NCI-H2171 (cell line): ENCODE results near the gene KRTAP19-4.
"Not testable (repeated sequence)": the region's sequence is repeated elsewhere in the genome, so short reads cannot be mapped to it uniquely, and the experiment has no call there.

ENCODE experiments used
- DNase-seq: peaks from one replicate; lab custom pipeline; 2025; lab: John Stamatoyannopoulos, UW

The KRTAP19-4 gene, protein sequence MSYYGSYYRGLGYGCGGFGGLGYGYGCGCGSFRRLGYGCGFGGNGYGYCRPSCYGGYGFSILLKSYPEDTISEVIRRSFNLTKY

DNA sequence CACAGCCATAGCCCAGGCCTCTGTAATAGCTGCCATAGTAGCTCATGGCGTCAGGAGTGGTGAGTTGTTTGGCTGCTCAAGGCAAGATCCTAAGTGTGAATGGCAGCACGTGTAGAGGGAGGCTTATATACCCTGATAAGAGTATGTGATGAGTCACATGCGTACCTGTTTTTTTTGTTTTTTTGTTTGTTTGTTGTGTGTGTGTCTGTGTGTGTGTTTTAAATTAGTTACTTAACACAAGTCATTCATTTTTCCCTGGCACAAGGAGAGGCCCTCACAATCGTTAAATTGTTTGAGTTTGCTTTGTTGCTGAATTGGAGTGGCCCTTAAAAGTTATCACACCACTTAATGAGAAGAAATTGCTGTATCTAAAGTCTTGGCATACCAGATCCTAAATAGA lies at the start of gene KRTAP19-4:
Gene KRTAP19-4, minus strand, starts transcription at position 101 of the 400 bp plus-strand sequence. Its CDS starts 55 bp downstream, at position 46.
- DNase-seq: no peak

DNA sequence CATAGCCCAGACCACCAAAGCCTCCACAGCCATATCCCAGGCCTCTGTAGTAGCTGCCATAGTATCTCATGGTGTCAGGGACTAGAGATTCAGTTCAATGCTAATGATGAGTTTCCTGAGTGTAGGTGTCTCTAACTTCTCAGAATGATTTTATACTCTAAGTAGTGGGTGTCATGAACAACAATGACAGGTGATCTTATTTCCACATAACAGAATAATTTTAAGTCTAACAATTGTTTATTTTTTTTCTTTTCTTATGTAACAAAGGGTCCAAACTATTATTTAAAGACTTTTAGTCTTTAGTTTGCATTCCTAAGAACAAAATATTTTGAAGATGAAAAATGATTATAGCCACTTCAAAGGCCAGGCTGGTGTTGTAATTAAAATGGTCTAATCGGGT lies 44.8 kb upstream of the KRTAP19-4 start, which contains the start of gene KRTAP19-6:
Gene KRTAP19-6, minus strand, starts transcription at position 101 of the 400 bp plus-strand sequence. Its CDS starts 31 bp downstream, at position 70.
- DNase-seq: no peak

DNA sequence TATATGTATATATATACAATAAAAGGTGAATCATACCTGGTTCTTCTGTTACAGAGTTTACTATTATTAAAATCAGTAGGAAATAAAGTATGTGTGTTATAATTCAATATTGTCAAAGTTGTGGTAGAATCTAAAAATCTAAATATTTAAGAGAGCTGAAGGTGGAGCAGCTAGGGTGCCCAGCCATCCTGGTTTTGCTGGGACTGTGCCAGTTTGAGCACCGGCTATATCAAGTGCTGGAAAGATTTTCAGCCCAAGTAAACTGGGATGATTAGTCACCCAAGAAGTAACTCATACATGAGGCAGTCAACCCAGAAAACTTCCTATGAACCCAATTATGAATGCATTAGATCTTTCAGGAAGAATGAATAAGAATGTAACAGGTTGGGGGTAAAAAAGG lies 21.9 kb upstream of the KRTAP19-4 start:
- no peak for DNase-seq

DNA sequence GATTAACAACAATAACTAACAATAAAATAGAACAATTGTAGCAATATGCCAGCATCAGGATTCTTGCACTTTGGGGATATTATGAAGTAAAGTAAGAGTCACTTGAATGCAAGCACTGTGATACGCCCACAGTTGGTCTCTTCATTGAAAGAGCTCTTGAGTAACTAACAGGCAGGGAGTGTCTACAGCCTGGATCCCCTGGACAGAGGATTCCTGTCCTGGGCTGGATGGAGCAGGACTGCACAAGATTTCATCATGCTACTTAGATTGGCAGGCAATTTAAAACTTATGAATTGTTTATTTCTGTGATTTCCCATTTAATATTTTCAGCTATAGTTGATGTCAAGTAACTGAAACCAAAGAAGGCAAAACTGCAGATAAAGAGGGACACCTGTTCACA lies 18.7 kb upstream of the KRTAP19-4 start:
- DNase-seq: no peak

DNA sequence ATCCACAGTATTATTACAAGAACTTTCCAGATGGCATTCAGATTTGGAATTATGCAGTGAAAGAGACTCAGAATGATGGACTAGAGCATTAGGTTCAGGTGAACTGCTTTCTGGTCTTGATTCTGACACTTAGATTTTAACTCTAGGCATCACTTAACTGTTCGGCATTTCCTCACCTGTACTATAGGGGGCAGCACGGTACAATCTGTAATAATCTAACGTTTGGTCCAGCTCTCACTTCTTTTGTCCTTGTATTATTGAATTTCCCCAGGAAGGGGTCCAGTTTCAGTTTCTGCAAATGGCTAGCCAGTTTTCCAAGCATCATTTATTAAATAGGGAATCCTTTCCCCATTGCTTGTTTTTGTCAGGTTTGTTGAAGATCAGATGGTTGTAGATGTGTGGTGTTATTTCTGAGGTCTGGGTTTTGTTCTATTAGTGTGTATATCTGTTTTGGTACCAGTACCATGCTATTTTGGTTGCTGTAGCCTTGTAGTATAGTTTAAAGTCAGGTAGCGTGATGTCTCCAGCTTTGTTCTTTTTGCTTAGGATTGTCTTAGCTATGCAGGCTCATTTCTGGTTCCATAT lies 8.7 kb upstream of the KRTAP19-4 start:
- DNase-seq: not testable (repeated sequence)

DNA sequence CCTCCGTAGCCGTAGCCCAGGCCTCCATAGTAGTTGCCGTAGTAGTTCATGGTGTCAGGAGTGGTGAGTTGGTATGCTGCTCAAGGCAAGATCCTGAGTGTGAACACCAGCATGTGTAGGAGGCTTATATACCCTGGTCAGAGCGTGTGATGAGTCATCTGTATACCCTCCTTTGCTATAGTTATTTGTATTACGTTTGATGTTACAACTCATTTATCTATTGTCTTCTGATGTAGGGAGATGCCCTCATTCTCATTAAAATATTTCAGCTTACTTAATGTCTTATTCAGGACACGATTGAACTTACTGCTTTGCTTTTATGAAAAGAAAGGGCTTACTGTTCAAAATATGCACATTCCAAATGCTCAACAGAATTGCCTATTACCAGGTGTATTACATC lies 5.1 kb upstream of the KRTAP19-4 start, which contains the start of gene KRTAP19-5:
Gene KRTAP19-5, minus strand, starts transcription at position 101 of the 400 bp plus-strand sequence. Its CDS starts 51 bp downstream, at position 50.
- no peak for DNase-seq

DNA sequence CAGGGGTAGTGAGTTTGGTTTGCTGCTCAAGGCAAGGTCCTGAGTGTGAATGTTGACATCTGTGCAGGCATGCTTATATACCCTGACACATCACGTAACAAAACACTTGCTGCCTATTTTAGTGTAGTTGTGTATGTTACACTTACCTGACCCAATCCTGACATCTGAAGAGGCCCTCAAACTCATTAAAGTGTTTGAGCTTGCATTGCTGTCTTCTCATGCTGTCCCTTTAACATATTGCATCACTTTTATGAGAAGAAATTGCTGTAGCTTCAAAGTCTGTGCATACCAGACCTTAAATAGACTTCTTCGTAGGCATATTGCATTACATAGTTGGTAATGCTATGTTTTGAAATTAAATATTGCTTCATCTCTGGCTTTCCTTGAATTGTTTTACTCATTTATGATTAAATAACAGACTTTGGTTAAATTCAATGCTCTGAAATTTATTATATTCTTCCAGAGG lies 5.0 kb downstream of the KRTAP19-4 start, which contains the start of gene KRTAP19-3:
Gene KRTAP19-3, minus strand, starts transcription at position 51 of the 466 bp plus-strand sequence. CDS start 56 bp downstream, outside the sequence.
- no peak for DNase-seq

DNA sequence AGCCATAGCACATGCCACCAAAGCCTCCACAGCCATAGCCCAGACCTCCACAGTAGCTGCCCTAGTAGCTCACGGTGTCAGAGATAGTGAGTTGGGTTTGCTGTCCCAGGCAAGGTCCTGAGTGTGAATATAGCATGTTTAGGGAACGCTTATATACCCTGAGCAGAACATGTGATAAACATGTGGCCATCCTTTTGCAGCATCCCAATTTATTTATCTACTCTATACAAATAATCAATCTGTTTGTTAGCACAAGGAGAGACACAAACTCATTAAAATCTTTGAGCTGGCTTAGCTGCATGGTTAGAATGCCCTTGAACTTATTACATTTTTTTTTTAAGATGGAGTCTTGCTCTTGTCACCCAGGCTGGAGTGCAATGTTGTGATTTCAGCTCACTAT lies 9.6 kb downstream of the KRTAP19-4 start, which contains the start of gene KRTAP19-2:
Gene KRTAP19-2, minus strand, starts transcription at position 101 of the 400 bp plus-strand sequence. Its CDS starts 88 bp downstream, at position 13.
- no peak for DNase-seq

- no peak for DNase-seq
Observed at GRCh38 chr21:30486180-30486579, 10.8 kb downstream of the KRTAP19-4 start.

- no peak for DNase-seq
Observed at GRCh38 chr21:30482130-30482529, 14.8 kb downstream of the KRTAP19-4 start.

- DNase-seq: no peak
Observed at GRCh38 chr21:30480145-30480544, 16.8 kb downstream of the KRTAP19-4 start, which contains the start of gene KRTAP19-1. Gene KRTAP19-1, minus strand, starts transcription at chr21:30480367. Its CDS starts 50 bp downstream, at chr21:30480317.

GRCh38 chr21:30479259-30479658 lies 17.7 kb downstream of the KRTAP19-4 start:
- no peak for DNase-seq

DNA sequence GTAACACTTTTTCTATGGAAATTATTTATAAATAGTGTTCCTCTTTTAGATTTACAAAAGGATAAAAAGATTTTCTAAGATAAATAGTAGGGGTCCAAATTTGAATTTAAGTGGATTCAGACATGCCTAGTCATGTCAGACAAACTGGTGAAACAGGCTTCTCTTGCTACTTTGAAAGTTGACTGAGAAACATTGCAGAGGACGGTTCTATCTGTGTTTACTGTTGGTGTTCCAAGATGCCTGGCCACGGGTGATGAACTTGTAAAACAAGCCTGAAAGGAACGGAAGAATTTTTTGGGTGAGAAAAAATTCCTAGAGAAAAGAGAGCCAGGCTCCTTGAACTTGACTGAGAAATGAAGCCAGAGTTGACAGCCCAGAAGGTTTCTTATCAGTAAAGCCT lies 19.0 kb downstream of the KRTAP19-4 start:
- DNase-seq: no peak

GRCh38 chr21:30468900-30469714 lies 27.9 kb downstream of the KRTAP19-4 start:
- no peak for DNase-seq

GRCh38 chr21:30463713-30464112 lies 33.3 kb downstream of the KRTAP19-4 start:
- no peak for DNase-seq

DNA sequence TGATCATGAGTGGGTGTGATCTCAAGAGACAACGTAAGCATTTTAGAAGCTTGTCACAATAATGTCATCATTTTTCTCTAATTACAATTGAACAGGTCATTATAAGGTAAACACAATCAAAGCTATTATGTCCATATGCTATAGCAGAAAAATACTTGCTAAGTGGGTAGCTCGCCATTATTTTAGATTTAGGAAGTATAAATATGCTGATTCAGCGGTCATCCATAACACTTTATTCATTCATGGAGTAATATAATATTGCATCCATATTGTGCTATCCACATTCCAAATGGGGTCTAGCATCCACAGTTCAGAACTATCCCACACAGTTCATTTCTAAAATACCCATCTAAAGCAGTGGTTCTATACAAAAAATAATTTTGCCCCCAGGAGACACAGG lies 48.5 kb downstream of the KRTAP19-4 start:
- no peak for DNase-seq

DNA sequence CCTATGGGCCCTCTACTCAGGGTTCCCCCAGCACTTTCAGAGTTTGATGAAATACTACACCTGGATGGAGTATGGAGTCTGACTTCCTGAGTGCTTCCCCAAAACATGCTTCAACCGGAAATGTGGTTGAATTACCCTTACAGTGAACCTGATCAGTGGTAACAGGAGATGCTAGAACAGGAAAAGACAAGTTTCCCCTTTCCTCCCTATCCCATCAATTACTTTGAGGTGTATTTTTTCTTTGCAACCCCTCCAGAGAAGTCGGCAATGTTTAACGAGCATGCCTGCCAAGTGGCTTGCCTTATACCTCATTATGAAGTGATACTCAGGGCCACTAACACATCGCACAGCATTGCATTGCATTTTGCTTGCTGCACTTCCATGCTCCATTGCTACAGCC lies 49.9 kb downstream of the KRTAP19-4 start:
- no peak for DNase-seq
